ENCODE results near the gene MRPL2.

- TF ChIP-seq CTCF (IDR thresholded peaks at IDR 0.05; ENCODE audit: insufficient read depth, low read depth, low read length) (no peak), EZH2 (IDR thresholded peaks at IDR 0.05; ENCODE audit: insufficient read depth, low read length) (no peak)
These were observed 960 bp upstream of the MRPL2 start for GRCh38 chr6:43060034-43060754.
